ENCODE results near the gene MTHFD1L.
"Not testable (repeated sequence)": the region's sequence is repeated elsewhere in the genome, so short reads cannot be mapped to it uniquely, and the experiment has no call there.

Gene MTHFD1L

GRCh38 chr6:150865406-150866146 is at the start of gene MTHFD1L:
Gene MTHFD1L (plus strand): TSS chr6:150865702. CDS start chr6:150865823, 121 bp downstream.
- peak; percentile 89 for DNase-seq (ENCODE audit: low spot score)

DNA sequence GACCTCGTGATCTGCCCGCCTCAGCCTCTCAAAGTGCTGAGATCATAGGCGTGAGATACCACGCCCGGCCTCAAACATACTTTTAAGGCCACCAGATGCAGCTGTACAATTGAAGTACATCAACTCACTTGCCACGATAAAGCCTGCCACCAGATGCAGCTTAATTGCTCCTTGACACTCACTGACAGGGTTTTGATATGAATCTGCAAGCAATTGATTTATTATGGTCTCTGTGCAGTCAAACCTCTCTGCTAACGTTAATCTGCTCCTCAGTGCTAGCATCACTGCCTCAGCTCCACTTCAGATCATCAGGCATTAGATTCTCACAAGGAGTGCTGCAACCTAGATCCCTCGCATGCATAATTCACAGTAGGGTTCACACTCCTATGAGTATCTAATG is 48.9 kb upstream of the MTHFD1L start:
- not testable (repeated sequence) for DNase-seq (ENCODE audit: low spot score)

GRCh38 chr6:150822932-150823331 is 42.6 kb upstream of the MTHFD1L start:
- DNase-seq (ENCODE audit: low spot score) = no peak

- DNase-seq (ENCODE audit: low spot score) = no peak
Measured at GRCh38 chr6:150826788-150827187, 38.7 kb upstream of the MTHFD1L start.

DNA sequence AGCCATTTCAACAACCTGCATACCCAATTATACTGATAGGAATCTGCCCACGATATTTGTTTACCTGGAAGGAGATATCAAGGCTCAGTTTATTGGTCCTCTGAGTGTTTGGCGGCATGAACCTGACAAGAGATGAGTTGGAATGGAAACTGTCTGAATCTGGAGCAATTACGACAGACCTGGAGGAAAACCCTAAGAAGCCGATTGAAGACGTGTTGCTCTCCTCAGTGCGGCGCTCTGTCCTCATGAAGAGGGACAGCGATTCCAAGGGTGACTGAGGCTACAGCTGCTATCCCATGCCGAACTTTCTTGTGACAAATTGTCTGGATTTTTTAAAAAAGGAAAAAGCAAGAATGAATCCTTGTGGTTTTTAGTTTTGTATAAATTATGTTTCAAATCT is 37.4 kb upstream of the MTHFD1L start:
- DNase-seq (ENCODE audit: low spot score) = not testable (repeated sequence)

DNA sequence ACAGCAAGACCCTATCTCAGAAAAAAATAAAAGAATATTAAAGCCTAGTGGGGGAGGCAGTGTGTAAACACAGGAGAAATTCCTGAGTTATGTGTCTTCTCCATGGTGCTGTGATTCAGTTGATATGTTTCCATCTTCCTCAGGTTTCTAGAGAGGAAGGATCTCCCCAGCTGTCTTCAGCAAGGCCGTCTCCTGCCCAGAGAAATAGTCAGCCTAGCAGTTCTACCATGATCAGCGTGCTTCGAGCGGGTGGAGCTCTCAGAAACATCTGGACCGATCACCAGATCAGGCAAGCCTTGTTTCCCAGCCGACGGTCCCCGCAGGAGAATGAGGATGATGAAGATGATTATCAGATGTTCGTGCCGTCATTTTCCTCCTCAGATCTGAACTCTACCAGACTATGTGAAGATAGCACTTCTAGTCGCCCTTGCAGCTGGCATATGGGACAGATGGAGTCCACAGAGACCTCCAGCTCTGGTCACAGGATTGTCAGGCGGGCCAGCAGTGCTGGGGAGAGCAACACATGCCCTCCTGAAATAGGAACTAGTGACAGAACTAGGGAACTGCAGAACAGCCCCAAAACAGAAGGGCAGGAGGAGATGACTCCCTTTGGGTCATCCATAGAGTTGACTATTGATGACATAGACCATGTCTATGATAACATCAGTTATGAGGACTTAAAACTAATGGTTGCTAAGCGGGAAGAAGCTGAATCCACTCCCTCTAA is 34.9 kb upstream of the MTHFD1L start:
- DNase-seq (ENCODE audit: low spot score) = peak; percentile 29

DNA sequence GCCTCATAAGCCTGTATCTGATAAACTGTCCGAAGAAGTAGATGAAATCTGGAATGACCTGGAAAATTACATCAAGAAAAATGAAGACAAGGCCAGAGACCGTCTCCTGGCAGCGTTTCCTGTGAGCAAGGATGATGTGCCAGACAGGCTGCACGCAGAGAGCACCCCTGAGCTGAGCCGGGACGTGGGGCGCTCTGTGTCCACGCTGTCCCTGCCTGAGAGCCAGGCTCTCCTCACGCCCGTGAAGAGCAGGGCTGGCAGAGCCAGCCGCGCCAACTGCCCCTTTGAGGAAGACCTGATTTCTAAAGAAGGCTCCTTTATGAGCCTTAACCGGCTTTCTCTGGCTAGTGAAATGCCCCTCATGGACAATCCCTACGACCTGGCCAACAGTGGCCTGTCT is 33.9 kb upstream of the MTHFD1L start:
- no peak for DNase-seq (ENCODE audit: low spot score)

DNA sequence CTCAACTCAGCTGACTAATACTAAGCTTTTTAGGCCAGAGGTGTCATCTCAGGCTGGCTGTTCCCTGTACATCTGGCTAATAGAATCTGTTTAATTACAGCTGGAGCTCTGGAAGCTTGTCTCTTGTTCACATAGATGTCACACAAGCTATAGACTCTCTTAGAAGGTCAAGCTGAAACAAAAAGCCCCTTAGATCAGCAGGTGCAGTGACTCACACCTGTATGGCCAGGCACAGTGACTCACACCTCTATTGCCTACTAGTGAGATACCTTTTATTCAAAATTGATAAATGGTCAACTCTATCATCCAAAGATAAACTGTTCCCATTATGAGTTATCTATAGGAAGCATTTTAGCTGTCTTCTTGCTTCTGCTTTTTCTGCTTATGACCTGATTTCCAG is 29.9 kb upstream of the MTHFD1L start:
- peak; percentile 68 for DNase-seq (ENCODE audit: low spot score)

DNA sequence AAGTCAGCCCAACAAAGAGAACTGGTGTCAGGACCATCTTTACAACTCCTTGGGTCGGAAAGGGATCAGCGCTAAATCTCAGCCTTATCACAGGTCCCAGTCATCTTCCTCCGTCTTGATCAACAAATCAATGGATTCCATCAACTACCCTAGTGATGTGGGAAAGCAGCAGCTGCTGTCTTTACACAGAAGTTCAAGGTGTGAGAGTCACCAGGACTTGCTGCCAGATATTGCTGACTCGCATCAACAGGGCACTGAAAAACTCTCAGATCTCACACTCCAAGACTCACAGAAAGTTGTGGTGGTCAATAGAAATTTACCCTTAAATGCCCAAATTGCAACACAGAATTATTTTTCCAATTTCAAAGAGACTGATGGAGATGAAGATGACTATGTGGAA is 25.3 kb upstream of the MTHFD1L start:
- DNase-seq (ENCODE audit: low spot score) = no peak

GRCh38 chr6:150841189-150841588 is 24.3 kb upstream of the MTHFD1L start:
- DNase-seq (ENCODE audit: low spot score) = no peak

- no peak for DNase-seq (ENCODE audit: low spot score)
Measured at GRCh38 chr6:150841697-150842096, 23.8 kb upstream of the MTHFD1L start.

- DNase-seq (ENCODE audit: low spot score) = no peak
Measured at GRCh38 chr6:150844371-150844770, 21.1 kb upstream of the MTHFD1L start.

DNA sequence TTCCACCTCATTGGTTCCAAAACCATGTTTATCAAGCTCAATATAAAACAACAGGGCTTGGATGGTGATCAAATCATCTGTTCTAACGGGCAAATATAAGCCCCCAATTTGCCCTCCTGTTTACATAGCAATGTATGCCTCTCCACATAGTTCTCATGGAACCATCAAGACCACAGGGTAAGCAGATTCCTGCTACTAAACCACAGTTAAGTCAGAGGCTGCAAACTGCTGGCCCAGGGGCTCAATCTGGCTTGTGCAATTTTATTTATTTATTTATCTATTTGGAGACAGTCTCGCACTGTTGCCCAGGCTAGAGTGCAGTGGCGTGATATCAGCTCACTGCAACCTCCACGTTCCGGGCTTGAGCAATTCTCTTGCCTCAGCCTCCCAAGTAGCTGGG is 18.9 kb upstream of the MTHFD1L start:
- DNase-seq (ENCODE audit: low spot score) = no peak

DNA sequence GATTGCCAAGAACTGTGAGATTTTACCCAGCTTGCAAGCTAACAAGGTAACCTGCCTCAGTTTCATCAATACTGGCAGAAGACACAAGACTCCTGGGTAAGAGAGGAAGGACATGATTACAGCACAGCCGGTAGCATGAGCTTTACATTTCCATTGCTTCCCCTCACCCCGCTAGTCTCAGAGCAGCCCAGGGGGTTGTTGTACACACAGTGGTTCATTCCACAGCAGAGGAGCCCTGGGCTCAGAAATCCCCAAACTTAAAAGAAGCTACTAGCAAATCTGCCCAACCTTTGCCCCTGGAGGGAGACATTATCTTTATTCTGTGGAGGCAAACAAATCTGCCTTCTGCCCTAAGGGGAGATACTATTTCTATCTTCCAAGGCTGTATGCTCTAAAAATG is 17.1 kb upstream of the MTHFD1L start:
- DNase-seq (ENCODE audit: low spot score) = no peak

GRCh38 chr6:150854392-150854791 is 11.1 kb upstream of the MTHFD1L start:
- DNase-seq (ENCODE audit: low spot score) = not testable (repeated sequence)

DNA sequence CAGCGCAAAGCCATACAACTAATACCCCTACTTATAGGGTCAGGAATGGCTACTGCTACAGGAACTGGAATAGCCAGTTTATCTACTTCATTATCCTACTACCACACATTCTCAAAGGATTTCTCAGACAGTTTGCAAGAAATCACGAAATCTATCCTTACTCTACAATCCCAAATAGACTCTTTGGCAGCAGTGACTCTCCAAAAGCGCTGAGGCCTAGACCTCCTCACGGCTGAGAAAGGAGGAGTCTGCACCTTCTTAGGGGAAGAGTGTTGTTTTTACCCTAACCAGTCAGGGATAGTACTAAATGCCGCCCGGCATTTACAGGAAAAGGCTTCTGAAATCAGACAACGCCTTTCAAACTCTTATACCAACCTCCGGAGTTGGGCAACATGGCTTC is 10.3 kb upstream of the MTHFD1L start:
- DNase-seq (ENCODE audit: low spot score) = not testable (repeated sequence)

- DNase-seq (ENCODE audit: low spot score) = peak; percentile 94
Measured at GRCh38 chr6:150857062-150857944, 8.2 kb upstream of the MTHFD1L start.

GRCh38 chr6:150857945-150858308 is 7.6 kb upstream of the MTHFD1L start:
- DNase-seq (ENCODE audit: low spot score) = no peak

DNA sequence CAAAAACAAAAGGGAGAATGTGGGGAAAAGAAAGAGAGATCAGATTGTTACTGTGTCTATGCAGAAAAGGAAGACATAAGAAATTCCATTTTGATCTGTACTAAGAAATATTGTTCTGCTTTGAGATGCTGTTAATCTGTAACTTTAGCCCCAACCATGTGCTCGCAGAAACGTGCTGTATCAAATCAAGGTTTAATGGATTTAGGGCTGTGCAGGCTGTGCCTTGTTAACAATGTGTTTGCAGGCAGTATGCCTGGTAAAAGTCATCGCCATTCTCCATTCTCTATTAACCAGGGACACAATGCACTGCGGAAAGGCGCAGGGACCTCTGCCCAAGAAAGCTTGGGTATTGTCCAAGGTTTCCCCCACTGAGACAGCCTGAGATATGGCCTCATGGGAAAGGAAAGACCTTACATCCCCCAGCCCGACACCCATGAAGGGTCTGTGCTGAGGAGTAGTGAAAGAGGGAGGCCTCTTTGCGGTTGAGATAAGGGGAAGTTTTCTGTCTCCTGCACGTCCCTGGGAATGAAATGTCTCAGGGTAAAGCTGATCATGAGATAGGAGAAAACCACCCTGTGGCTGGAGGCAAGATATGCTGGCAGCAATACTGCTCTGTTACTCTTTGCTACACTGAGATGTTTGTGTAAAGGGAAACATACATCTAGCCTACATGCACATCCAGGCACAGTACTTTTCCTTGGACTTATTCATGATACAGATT is 3.9 kb upstream of the MTHFD1L start:
- not testable (repeated sequence) for DNase-seq (ENCODE audit: low spot score)

DNA sequence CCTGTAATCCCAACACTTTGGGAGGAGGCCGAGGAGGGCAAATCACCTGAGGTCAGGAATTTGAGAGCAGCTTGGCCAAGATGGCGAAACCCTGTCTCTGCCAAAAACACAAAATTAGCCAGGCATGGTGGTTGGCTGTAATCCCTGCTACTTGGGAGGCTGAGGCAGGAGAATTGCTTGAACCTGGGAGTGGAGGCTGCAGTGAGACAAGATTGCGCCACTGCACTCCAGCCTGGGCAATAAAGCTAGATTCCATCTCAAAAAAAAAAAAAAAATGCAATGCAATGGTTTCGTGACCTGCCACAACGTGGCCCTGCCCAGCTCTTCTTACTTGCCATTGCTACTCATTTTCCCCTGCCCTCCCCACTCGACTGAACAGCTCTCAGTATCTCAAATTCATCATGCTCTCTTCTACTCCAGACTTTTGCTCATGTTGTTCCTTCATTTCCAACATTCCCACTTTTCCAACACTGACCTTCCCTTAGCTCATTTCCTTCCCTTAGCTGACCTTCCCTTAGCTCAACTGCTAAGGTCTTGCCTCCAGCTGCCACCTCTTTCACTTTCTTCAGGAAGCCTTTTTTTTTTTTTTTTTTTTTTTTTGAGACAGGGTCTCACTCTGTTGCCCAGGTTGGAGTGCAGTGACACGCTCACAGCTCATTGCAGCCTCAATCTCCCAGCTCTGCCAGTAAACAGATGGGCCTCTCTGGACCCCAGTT is 2.1 kb upstream of the MTHFD1L start:
- no peak for DNase-seq (ENCODE audit: low spot score)

GRCh38 chr6:150865043-150865405 is 478 bp upstream of the MTHFD1L start:
- DNase-seq (ENCODE audit: low spot score) = no peak

Data from kidney tubule cell (primary cell).